ENCODE results near the gene AHI1.

AHI1 gene

GRCh38 chr6:135254471-135254870, 243.1 kb downstream of the AHI1 start:
- no peak overlapping the region for H3K9ac ChIP-seq (ENCODE audit: low read length)
- H3K4me1 ChIP-seq (ENCODE audit: low read length): no peaks in the 10 kb centered on the region
- no peaks in the 10 kb centered on the region for H3K9me2 ChIP-seq (replicated peaks; ENCODE audit: insufficient read depth, low read length)
- no peak for DNase-seq
- no peak overlapping the region for H3K27ac ChIP-seq (ENCODE audit: low read length)
- H4K20me1 ChIP-seq (ENCODE audit: insufficient read depth, low read length): no peaks in the 10 kb centered on the region
- no peaks in the 10 kb centered on the region for H3K79me2 ChIP-seq (ENCODE audit: low read length)
- no peak overlapping the region for H3K4me3 ChIP-seq (ENCODE audit: low read length)
- H3F3A ChIP-seq (ENCODE audit: insufficient read depth, low read length): no peaks in the 10 kb centered on the region
- TF ChIP-seq EZH2phosphoT487 (IDR thresholded peaks at IDR 0.05; ENCODE audit: low read length) (no peak), EZH2 (optimal IDR thresholded peaks at IDR 0.05; ENCODE audit: low read depth, low read length) (no peak), CTCF (IDR thresholded peaks at IDR 0.05; ENCODE audit: low read length) (no peak)
- no peak overlapping the region for H2AFZ ChIP-seq (ENCODE audit: low read length)
- H3K36me3 ChIP-seq (replicated peaks; ENCODE audit: insufficient read depth, low read length): no peaks in the 10 kb centered on the region
- H3K4me2 ChIP-seq (ENCODE audit: low read depth, low read length): no peak overlapping the region
- no peaks in the 10 kb centered on the region for H3K27me3 ChIP-seq (replicated peaks; ENCODE audit: insufficient read depth, low read length)
- H3K9me3 ChIP-seq (replicated peaks; ENCODE audit: insufficient read depth, low read length): no peaks in the 10 kb centered on the region

GRCh38 chr6:135251498-135252441, 245.8 kb downstream of the AHI1 start:
- H3K27me3 ChIP-seq (replicated peaks; ENCODE audit: insufficient read depth, low read length): no peaks in the 10 kb centered on the region
- no peaks in the 10 kb centered on the region for H3K9me2 ChIP-seq (replicated peaks; ENCODE audit: insufficient read depth, low read length)
- H2AFZ ChIP-seq (ENCODE audit: low read length): no peak overlapping the region
- no peak overlapping the region for H3K4me2 ChIP-seq (ENCODE audit: low read depth, low read length)
- DNase-seq: no peak
- H3F3A ChIP-seq (ENCODE audit: insufficient read depth, low read length): no peaks in the 10 kb centered on the region
- no peaks in the 10 kb centered on the region for H4K20me1 ChIP-seq (ENCODE audit: insufficient read depth, low read length)
- no peaks in the 10 kb centered on the region for H3K9me3 ChIP-seq (replicated peaks; ENCODE audit: insufficient read depth, low read length)
- TF ChIP-seq EZH2phosphoT487 (IDR thresholded peaks at IDR 0.05; ENCODE audit: low read length) (no peak), CTCF (IDR thresholded peaks at IDR 0.05; ENCODE audit: low read length) (no peak), EZH2 (optimal IDR thresholded peaks at IDR 0.05; ENCODE audit: low read depth, low read length) (no peak)
- H3K9ac ChIP-seq (ENCODE audit: low read length): no peak overlapping the region
- H3K4me3 ChIP-seq (ENCODE audit: low read length): no peak overlapping the region
- H3K79me2 ChIP-seq (ENCODE audit: low read length): no peaks in the 10 kb centered on the region
- no peaks in the 10 kb centered on the region for H3K4me1 ChIP-seq (ENCODE audit: low read length)
- H3K27ac ChIP-seq (ENCODE audit: low read length): no peak overlapping the region
- no peaks in the 10 kb centered on the region for H3K36me3 ChIP-seq (replicated peaks; ENCODE audit: insufficient read depth, low read length)

- H3K79me2 ChIP-seq (ENCODE audit: low read length): no peaks in the 10 kb centered on the region
- no peaks in the 10 kb centered on the region for H3K27me3 ChIP-seq (replicated peaks; ENCODE audit: insufficient read depth, low read length)
- DNase-seq: no peak
- H3K27ac ChIP-seq (ENCODE audit: low read length): no peak overlapping the region
- H3K4me2 ChIP-seq (ENCODE audit: low read depth, low read length): no peak overlapping the region
- H3K9ac ChIP-seq (ENCODE audit: low read length): no peak overlapping the region
- H2AFZ ChIP-seq (ENCODE audit: low read length): no peak overlapping the region
- TF ChIP-seq EZH2phosphoT487 (IDR thresholded peaks at IDR 0.05; ENCODE audit: low read length) (no peak), CTCF (IDR thresholded peaks at IDR 0.05; ENCODE audit: low read length) (no peak), EZH2 (optimal IDR thresholded peaks at IDR 0.05; ENCODE audit: low read depth, low read length) (no peak)
- H3K4me1 ChIP-seq (ENCODE audit: low read length): no peaks in the 10 kb centered on the region
- no peaks in the 10 kb centered on the region for H3K9me2 ChIP-seq (replicated peaks; ENCODE audit: insufficient read depth, low read length)
- no peaks in the 10 kb centered on the region for H4K20me1 ChIP-seq (ENCODE audit: insufficient read depth, low read length)
- H3K9me3 ChIP-seq (replicated peaks; ENCODE audit: insufficient read depth, low read length): no peaks in the 10 kb centered on the region
- no peaks in the 10 kb centered on the region for H3K36me3 ChIP-seq (replicated peaks; ENCODE audit: insufficient read depth, low read length)
- no peaks in the 10 kb centered on the region for H3F3A ChIP-seq (ENCODE audit: insufficient read depth, low read length)
- H3K4me3 ChIP-seq (ENCODE audit: low read length): no peak overlapping the region
These were observed 246.6 kb downstream of the AHI1 start for GRCh38 chr6:135250751-135251497.
